Epithelial cell of esophagus (primary cell): ENCODE data around the gene ZC3H12A.

Source experiments
- DNase-seq: peaks from one replicate; pipeline ENCODE4 v3.0.0; 2010; ENCODE audit warnings: low read depth
- H3K4me3 ChIP-seq: 2 replicates; pipeline ENCODE4 v1.5.1; 2011; ENCODE audit warnings: mild to moderate bottlenecking, low read length, control low read depth
- TF ChIP-seq, protein P1 (sequence below): IDR thresholded peaks from 2 replicates; pipeline ENCODE4 v1.5.1; 2011; ENCODE audit warnings: low read depth, mild to moderate bottlenecking, low read length, control low read depth, inconsistent platforms; ENCODE audit not compliant: insufficient read depth; ENCODE audit errors: missing control alignments

ZC3H12A gene

DNA sequence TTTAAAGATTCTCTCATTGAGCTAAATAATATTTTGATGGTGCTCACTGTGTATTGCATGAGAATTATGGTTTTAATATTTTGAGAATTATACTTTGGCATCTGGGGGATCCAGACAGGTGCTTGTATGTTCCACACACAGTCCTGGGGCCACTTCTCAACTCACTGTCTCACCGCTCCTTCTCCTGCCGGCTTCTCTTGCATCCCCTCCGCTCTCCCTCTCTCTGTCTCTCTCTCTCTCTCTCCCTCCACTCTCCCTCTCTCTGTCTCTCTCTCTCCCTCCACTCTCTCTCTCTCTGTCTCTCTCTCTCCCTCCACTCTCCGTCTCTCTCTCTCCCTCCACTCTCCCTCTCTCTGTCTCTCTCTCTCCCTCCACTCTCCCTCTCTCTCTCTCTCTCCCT is 32.2 kb upstream of the ZC3H12A start:
- TF ChIP-seq, protein P1, sequence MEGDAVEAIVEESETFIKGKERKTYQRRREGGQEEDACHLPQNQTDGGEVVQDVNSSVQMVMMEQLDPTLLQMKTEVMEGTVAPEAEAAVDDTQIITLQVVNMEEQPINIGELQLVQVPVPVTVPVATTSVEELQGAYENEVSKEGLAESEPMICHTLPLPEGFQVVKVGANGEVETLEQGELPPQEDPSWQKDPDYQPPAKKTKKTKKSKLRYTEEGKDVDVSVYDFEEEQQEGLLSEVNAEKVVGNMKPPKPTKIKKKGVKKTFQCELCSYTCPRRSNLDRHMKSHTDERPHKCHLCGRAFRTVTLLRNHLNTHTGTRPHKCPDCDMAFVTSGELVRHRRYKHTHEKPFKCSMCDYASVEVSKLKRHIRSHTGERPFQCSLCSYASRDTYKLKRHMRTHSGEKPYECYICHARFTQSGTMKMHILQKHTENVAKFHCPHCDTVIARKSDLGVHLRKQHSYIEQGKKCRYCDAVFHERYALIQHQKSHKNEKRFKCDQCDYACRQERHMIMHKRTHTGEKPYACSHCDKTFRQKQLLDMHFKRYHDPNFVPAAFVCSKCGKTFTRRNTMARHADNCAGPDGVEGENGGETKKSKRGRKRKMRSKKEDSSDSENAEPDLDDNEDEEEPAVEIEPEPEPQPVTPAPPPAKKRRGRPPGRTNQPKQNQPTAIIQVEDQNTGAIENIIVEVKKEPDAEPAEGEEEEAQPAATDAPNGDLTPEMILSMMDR = no peak
- no peak for DNase-seq
- H3K4me3 ChIP-seq = no peak overlapping the region

DNA sequence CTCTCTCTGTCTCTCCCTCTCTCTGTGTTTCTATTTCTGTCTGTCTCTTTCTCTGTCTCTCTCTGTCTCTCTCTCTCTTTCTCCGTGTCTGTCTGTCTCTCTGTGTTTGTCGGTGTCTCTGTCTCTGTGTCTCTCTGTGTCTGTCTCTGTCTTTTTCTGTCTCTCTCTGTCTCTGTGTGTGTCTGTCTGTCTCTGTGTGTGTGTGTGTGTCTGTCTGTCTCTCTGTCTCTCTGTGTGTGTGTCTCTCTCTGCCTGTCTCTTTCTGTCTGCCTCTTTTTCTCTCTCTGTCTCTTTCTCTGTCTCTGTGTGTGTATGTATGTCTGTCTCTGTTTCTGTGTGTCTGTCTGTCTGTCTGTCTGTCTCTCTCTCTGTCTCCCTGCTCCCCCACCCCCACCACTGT is 31.7 kb upstream of the ZC3H12A start:
- TF ChIP-seq, protein P1 = no peak
- DNase-seq = no peak

DNA sequence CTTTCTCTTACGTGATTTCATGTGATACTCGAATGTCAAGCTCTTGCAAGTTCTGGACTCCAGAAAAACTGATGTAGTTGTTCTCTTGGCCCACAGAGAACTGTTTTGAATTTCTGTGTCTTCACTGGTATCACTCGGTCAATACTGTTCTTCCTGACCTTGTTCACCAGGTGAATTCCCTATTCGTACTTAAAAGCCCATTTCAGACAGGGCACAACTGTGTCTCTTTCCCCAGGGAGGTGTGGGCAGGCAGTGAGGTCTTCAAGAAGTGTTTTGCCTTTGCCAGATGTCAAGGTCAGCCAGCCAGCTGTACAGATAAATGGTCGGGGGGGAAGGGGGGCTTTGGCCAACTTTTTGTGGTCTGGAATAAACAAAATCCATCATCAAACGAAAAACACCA is 27.5 kb upstream of the ZC3H12A start:
- no peak for DNase-seq
- TF ChIP-seq, protein P1 = no peak
- H3K4me3 ChIP-seq = no peak overlapping the region

More for the DNA sequence above, 31.7 kb upstream of the ZC3H12A start:
- no peak overlapping the region for H3K4me3 ChIP-seq

DNA sequence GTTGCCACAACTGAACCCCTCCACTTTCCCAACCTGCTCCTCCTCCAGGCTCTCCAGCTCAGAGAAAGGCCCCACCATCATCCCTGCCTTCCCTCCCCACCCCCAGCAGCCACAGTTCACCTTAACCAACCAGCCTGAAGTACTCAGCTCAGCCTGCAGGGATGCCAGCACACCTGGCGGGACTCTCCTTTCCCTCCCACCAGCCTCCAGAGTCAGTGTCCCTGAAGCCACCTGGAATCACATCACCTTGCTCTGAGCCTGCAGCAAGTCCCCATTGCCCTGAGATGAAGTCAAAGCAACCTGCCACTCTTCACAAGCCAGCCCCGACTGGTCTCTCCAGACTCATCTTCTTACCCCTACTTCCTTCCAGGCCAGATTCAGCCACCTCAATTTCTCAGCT is 26.2 kb upstream of the ZC3H12A start:
- DNase-seq = no peak
- H3K4me3 ChIP-seq = no peak overlapping the region
- TF ChIP-seq, protein P1 = peak; percentile 35

DNA sequence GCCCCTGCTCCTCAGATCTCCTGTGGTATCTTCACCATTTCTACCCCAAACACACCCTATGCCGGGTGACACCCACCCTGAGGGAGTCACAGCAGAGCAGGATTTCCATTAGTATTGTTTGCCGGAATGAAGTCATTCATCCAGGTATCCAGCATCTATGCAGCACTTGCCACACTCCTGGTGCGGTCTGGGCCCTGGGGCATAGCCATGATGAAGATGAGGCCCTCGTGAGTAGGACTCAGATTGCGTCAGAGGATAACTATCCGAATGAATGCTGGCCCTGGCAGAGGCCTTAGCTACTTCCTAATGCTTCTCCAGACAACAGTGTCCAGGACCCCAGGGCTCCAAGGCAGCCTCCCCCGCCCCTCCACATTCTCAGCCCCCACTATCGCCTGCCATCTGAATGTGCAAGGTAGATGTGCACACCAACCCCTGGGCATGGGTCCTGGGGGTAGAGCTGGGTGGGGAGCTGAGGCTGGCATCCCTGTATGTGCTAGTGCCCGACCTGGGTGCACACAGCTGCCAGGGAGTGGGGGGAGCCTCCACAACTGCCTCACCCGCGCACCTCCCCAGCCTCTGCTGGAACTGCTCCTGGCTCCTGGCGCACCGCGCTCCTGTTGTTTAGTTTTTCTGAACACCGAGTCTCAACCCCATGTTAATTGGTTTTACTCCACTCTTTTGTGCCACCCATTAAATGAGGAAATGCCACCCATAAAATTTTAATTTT is 25.5 kb upstream of the ZC3H12A start:
- DNase-seq = peak; percentile 99
- TF ChIP-seq, protein P1 = no peak
- H3K4me3 ChIP-seq = no peak overlapping the region

DNA sequence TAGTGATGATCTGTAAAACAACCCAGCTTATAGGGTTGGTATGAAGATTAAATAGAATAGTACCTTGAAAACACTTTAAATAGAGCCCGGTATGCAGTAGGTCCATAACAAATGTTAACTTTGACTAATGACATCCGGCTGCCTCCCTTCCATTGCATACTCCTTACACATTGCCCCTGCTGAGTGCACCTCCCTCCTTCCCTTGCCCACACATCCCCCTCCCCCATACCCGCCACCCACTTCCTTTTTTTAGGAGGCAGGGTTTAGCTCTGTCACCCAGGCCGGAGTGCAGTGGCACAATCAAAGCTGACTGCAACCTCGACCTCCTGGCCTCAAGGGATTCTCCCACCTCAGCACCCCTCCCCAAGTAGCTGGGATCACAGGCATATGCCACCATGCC is 24.4 kb upstream of the ZC3H12A start:
- TF ChIP-seq, protein P1 = no peak
- no peak for DNase-seq
- H3K4me3 ChIP-seq = no peak overlapping the region

DNA sequence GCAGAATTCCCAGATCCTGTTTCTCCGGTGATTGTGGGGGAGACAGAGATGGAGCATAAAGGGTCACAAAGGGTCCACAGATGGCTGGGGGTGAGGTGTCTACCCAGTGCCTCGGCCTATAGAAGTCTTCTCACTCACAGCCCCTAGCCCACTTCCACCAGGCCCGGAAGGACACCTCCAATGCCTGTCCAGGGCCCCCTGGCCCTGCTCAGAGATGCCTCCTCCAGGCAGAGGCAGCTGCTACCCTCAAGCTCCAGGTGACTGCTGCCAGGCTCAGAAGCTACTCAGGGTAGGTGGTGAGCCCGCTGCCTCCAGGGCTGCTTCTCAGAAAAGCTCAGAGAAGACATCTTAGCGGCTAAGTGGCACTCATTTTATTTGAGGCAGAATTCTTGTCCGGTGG is 22.0 kb upstream of the ZC3H12A start:
- TF ChIP-seq, protein P1 = no peak
- H3K4me3 ChIP-seq = no peak overlapping the region
- no peak for DNase-seq
